Mammary epithelial cell (primary cell): ENCODE results near the gene RPLP2.

ENCODE experiments used
- EZH2 ChIP-seq: IDR thresholded peaks from 2 replicates; pipeline ENCODE4 v1.6.1; 2012; ENCODE audit warnings: low read length, inconsistent platforms, borderline replicate concordance
- TF ChIP-seq, protein P1 (sequence below), 2 donors: IDR thresholded peaks in 1 of 2; conservative IDR thresholded peaks in 1 of 2; 2 replicates each; pipeline ENCODE4 v1.5.1; 2011 to 2012; ENCODE audit warnings: inconsistent platforms in 2 of 2, low read length in 2 of 2, mild to moderate bottlenecking in 2 of 2, control low read depth in 1 of 2, low read depth in 1 of 2; ENCODE audit not compliant: insufficient read depth in 1 of 2; ENCODE audit errors: extremely low read depth in 1 of 2

DNA sequence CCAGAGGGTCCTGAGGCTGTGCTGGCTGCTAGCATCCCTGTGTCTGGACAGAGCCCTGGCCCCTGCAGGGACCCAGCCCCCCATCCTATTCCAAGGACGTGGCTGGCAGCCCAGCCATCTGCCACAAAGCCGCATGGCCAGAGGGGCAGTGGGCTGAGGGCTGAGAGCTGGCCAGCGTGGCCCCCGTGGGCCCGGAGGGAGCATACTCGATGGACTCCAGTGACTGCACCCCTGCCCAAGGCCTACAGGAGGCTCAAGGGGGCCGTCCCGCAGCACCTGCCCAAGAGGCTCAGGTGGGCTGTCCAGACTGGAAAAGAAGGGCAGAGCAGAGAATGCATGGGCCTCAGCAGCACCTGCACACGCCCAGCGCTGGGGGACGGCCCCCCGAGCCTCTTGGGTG lies 46.0 kb downstream of the RPLP2 start:
- TF ChIP-seq, protein P1, sequence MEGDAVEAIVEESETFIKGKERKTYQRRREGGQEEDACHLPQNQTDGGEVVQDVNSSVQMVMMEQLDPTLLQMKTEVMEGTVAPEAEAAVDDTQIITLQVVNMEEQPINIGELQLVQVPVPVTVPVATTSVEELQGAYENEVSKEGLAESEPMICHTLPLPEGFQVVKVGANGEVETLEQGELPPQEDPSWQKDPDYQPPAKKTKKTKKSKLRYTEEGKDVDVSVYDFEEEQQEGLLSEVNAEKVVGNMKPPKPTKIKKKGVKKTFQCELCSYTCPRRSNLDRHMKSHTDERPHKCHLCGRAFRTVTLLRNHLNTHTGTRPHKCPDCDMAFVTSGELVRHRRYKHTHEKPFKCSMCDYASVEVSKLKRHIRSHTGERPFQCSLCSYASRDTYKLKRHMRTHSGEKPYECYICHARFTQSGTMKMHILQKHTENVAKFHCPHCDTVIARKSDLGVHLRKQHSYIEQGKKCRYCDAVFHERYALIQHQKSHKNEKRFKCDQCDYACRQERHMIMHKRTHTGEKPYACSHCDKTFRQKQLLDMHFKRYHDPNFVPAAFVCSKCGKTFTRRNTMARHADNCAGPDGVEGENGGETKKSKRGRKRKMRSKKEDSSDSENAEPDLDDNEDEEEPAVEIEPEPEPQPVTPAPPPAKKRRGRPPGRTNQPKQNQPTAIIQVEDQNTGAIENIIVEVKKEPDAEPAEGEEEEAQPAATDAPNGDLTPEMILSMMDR (conservative IDR thresholded peaks at IDR 0.05 in 1 of 2, IDR thresholded peaks at IDR 0.05 in 1 of 2; ENCODE audit: extremely low read depth in 1 of 2, insufficient read depth in 1 of 2, low read depth in 1 of 2, low read length in 2 of 2): no peak
- no peak for TF ChIP-seq EZH2
